ENCODE measurements around the gene SCN1B.
"Not testable (repeated sequence)": the region's sequence is repeated elsewhere in the genome, so short reads cannot be mapped to it uniquely, and the experiment has no call there.

The SCN1B gene

GRCh38 chr19:35038623-35039512 lies 8.6 kb downstream of the SCN1B start:
- DNase-seq = no peak

GRCh38 chr19:35039881-35040825 lies 9.9 kb downstream of the SCN1B start:
- DNase-seq = no peak

GRCh38 chr19:35040826-35041547 lies 10.7 kb downstream of the SCN1B start:
- no peak for DNase-seq

- DNase-seq = no peak
Measured at GRCh38 chr19:35041548-35042055, 11.3 kb downstream of the SCN1B start, which contains the start of gene HPN. Gene HPN (plus strand): TSS chr19:35041721. CDS start chr19:35042507, 786 bp downstream.

GRCh38 chr19:35042056-35042730 lies 11.9 kb downstream of the SCN1B start:
- DNase-seq = no peak

GRCh38 chr19:35042954-35043604 lies 12.8 kb downstream of the SCN1B start:
- no peak for DNase-seq

- DNase-seq = no peak
Measured at GRCh38 chr19:35043906-35044305, 13.6 kb downstream of the SCN1B start.

GRCh38 chr19:35044317-35045117 lies 14.2 kb downstream of the SCN1B start:
- DNase-seq = no peak

GRCh38 chr19:35045667-35046300 lies 15.5 kb downstream of the SCN1B start:
- no peak for DNase-seq

- DNase-seq = no peak
Measured at GRCh38 chr19:35046461-35046860, 16.2 kb downstream of the SCN1B start.

GRCh38 chr19:35048911-35049411 lies 18.7 kb downstream of the SCN1B start:
- peak; percentile 54 for DNase-seq

GRCh38 chr19:35049456-35049855 lies 19.2 kb downstream of the SCN1B start:
- DNase-seq = no peak

GRCh38 chr19:35050662-35051061 lies 20.4 kb downstream of the SCN1B start:
- DNase-seq = not testable (repeated sequence)

- not testable (repeated sequence) for DNase-seq
Measured at GRCh38 chr19:35051268-35051667, 21.0 kb downstream of the SCN1B start.

GRCh38 chr19:35051796-35052195 lies 21.5 kb downstream of the SCN1B start:
- DNase-seq = no peak

GRCh38 chr19:35052599-35053190 lies 22.4 kb downstream of the SCN1B start:
- DNase-seq = no peak

GRCh38 chr19:35053667-35054293 lies 23.5 kb downstream of the SCN1B start:
- DNase-seq = no peak

GRCh38 chr19:35054626-35055025 lies 24.4 kb downstream of the SCN1B start:
- no peak for DNase-seq

- no peak for DNase-seq
Measured at GRCh38 chr19:35055715-35056179, 25.5 kb downstream of the SCN1B start.

All from NCI-H774 (cell line).